Mesendoderm (in vitro differentiated cells): ENCODE measurements around the gene NEDD8. TPM values are rescaled to one million over a fixed set of nuclear protein-coding genes. Genes with fewer than 3 reads are reported as not detected.

Experiments
- DNase-seq: peaks from one replicate; pipeline ENCODE4 v3.0.0; 2013
- H2AK5ac ChIP-seq: 2 replicates; pipeline ENCODE4 v1.6.1; 2013; ENCODE audit warnings: low read length, inconsistent platforms
- H2BK120ac ChIP-seq: 2 replicates; pipeline ENCODE4 v1.6.1; 2013; ENCODE audit warnings: low read depth, mild to moderate bottlenecking, low read length, moderate library complexity, mixed read lengths
- H2BK15ac ChIP-seq: replicated peaks from 2 replicates; pipeline ENCODE4 v1.6.1; 2013; ENCODE audit warnings: low read depth, mild to moderate bottlenecking, moderate library complexity
- H2BK5ac ChIP-seq: 2 replicates; pipeline ENCODE4 v1.6.1; 2013; ENCODE audit warnings: low read length, inconsistent platforms
- H3K18ac ChIP-seq: 2 replicates; pipeline ENCODE4 v1.6.1; 2013; ENCODE audit warnings: mild to moderate bottlenecking, low read length, mixed read lengths
- H3K23ac ChIP-seq: one replicate; pipeline ENCODE4 v1.6.1; 2013; ENCODE audit warnings: low read length
- H3K27ac ChIP-seq: 2 replicates; pipeline ENCODE4 v1.5.1; 2013; ENCODE audit warnings: low read depth, mild to moderate bottlenecking, inconsistent platforms, low read length, moderate library complexity
- H3K27me3 ChIP-seq: 2 replicates; pipeline ENCODE4 v1.6.1; 2013; ENCODE audit warnings: low read length, control low read depth, mild to moderate bottlenecking, inconsistent platforms; ENCODE audit not compliant: insufficient read depth, poor library complexity
- H3K36me3 ChIP-seq: 2 replicates; pipeline ENCODE4 v1.6.1; 2013; ENCODE audit warnings: low read length, inconsistent platforms; ENCODE audit not compliant: control insufficient read depth, insufficient read depth
- H3K4ac ChIP-seq: one replicate; pipeline ENCODE4 v1.6.1; 2013; ENCODE audit warnings: low read depth, mild to moderate bottlenecking, low read length, moderate library complexity
- H3K4me1 ChIP-seq: 2 replicates; pipeline ENCODE4 v1.6.1; 2013; ENCODE audit warnings: low read depth, low read length, inconsistent platforms; ENCODE audit not compliant: control insufficient read depth
- H3K4me2 ChIP-seq: 2 replicates; pipeline ENCODE4 v1.6.1; 2013; ENCODE audit warnings: low read length
- H3K4me3 ChIP-seq: 2 replicates; pipeline ENCODE4 v1.5.1; 2013; ENCODE audit warnings: mild to moderate bottlenecking, low read length
- H3K56ac ChIP-seq: one replicate; pipeline ENCODE4 v1.6.1; 2013; ENCODE audit warnings: low read length
- H3K79me1 ChIP-seq: 2 replicates; pipeline ENCODE4 v1.6.1; 2013; ENCODE audit warnings: low read length, inconsistent platforms
- H3K79me2 ChIP-seq: 2 replicates; pipeline ENCODE4 v1.6.1; 2013; ENCODE audit warnings: mild to moderate bottlenecking, low read length; ENCODE audit not compliant: control insufficient read depth, insufficient read depth
- H3K9ac ChIP-seq: 2 replicates; pipeline ENCODE4 v1.6.1; 2013; ENCODE audit warnings: low read length, inconsistent platforms
- H4K5ac ChIP-seq: one replicate; pipeline ENCODE4 v1.6.1; 2013; ENCODE audit warnings: low read length
- H4K8ac ChIP-seq: one replicate; pipeline ENCODE4 v1.6.1; 2013; ENCODE audit warnings: low read depth, mild to moderate bottlenecking, control low read depth, low read length, moderate library complexity
- WGBS: extraction: QIAGEN DNeasy Blood & Tissue Kit; methylation state at CpG from one replicate; pipeline ENCODE4 v1.1.7; 2013; ENCODE audit warnings: low lambda C conversion rate, missing lambda C conversion rate; ENCODE audit not compliant: insufficient coverage; ENCODE audit errors: extremely low coverage; 5-methylcytosine and 5-hydroxymethylcytosine counted together
- small RNA-seq: library from polyadenylated mRNA; stranded (forward); fragments of <200 nt; extraction: miRNeasy Mini kit (QIAGEN cat#:217004); gene quantifications from one replicate; pipeline ENCODE3, GENCODE V24; 2013; ENCODE audit not compliant: insufficient read depth

Gene NEDD8

GRCh38 chr14:24172261-24172860 lies 59.8 kb downstream of the NEDD8 start:
- H3K79me1 ChIP-seq, result no peaks in the 10 kb centered on the region
- no peak overlapping the region for H2AK5ac ChIP-seq
- peak overlapping the region; percentile 85 for H3K56ac ChIP-seq
- WGBS, result no CpG with 5 or more reads among the region's 30 CpGs
- no peak overlapping the region for H3K4ac ChIP-seq
- peak overlapping the region; percentile 57 for H3K4me3 ChIP-seq
- H4K5ac ChIP-seq, result no peak overlapping the region
- H2BK120ac ChIP-seq, result no peak overlapping the region
- H3K79me2 ChIP-seq, result no peaks in the 10 kb centered on the region
- no peak overlapping the region for H3K18ac ChIP-seq
- no peaks in the 10 kb centered on the region for H3K27me3 ChIP-seq
- H3K4me1 ChIP-seq, result peaks cover 3% of the 10 kb centered on the region
- H3K9ac ChIP-seq, result peak overlapping the region; percentile 75
- H4K8ac ChIP-seq, result no peak overlapping the region
- H3K4me2 ChIP-seq, result peak overlapping the region; percentile 92
- H3K27ac ChIP-seq, result no peak overlapping the region
- H2BK15ac ChIP-seq, result no peak overlapping the region
- H3K23ac ChIP-seq, result no peak overlapping the region
- H3K36me3 ChIP-seq, result no peaks in the 10 kb centered on the region
- no peak overlapping the region for H2BK5ac ChIP-seq
- DNase-seq, result no peak

GRCh38 chr14:24171422-24172260 lies 60.5 kb downstream of the NEDD8 start, which contains the start of gene REC8:
TSS of gene REC8 (plus strand) at chr14:24172080. CDS start at chr14:24172553, 473 bp downstream.
- DNase-seq, result peak; percentile 99
- Histone ChIP-seq H3K4me3 (peak within 1 kb of the TSS; percentile 57), H4K5ac (no peak within 1 kb of the TSS), H3K9ac (peak within 1 kb of the TSS; percentile 75), H3K4me2 (peak within 1 kb of the TSS; percentile 92), H3K18ac (no peak within 1 kb of the TSS), H3K79me1 (no peaks in the 10 kb centered on the region), H4K8ac (no peak within 1 kb of the TSS), H2BK120ac (no peak within 1 kb of the TSS), H2BK5ac (no peak within 1 kb of the TSS), H3K23ac (no peak within 1 kb of the TSS), H3K4me1 (peaks cover 3% of the 10 kb centered on the region), H2BK15ac (no peak within 1 kb of the TSS), H3K56ac (peak within 1 kb of the TSS; percentile 85), H3K4ac (no peak within 1 kb of the TSS), H3K27ac (no peak within 1 kb of the TSS), H2AK5ac (no peak within 1 kb of the TSS), H3K36me3 (no peaks in the 10 kb centered on the region), H3K27me3 (no peaks in the 10 kb centered on the region), H3K79me2 (no peaks in the 10 kb centered on the region)
- no CpG with 5 or more reads among the region's 63 CpGs for WGBS

- H4K8ac ChIP-seq, result no peak overlapping the region
- H3K36me3 ChIP-seq, result peaks cover 6% of the 10 kb centered on the region
- H2BK15ac ChIP-seq, result no peak overlapping the region
- H2AK5ac ChIP-seq, result no peak overlapping the region
- H3K4me2 ChIP-seq, result no peak overlapping the region
- no peak for DNase-seq
- no peak overlapping the region for H2BK120ac ChIP-seq
- H3K79me2 ChIP-seq, result no peaks in the 10 kb centered on the region
- no peak overlapping the region for H3K9ac ChIP-seq
- H3K56ac ChIP-seq, result no peak overlapping the region
- WGBS, result no CpG with 5 or more reads among the region's 3 CpGs
- H3K27ac ChIP-seq, result no peak overlapping the region
- H3K4me3 ChIP-seq, result no peak overlapping the region
- H3K27me3 ChIP-seq, result no peaks in the 10 kb centered on the region
- H4K5ac ChIP-seq, result no peak overlapping the region
- H3K4me1 ChIP-seq, result peaks cover 3% of the 10 kb centered on the region
- no peak overlapping the region for H3K23ac ChIP-seq
- H3K18ac ChIP-seq, result no peak overlapping the region
- H2BK5ac ChIP-seq, result no peak overlapping the region
- H3K4ac ChIP-seq, result no peak overlapping the region
- no peaks in the 10 kb centered on the region for H3K79me1 ChIP-seq
These were observed 64.6 kb downstream of the NEDD8 start for GRCh38 chr14:24167469-24168114.

Small RNA genes within 50 kb of the gene (small RNA-seq; reads per million reads assigned to genes)
- gene AL136295.4, result not detected
- gene CHMP4A, result not detected
- gene IPO4, result not detected
- gene MDP1, result not detected
